ENCODE data around the gene TTC7B.
"Not testable (repeated sequence)": the region's sequence is repeated elsewhere in the genome, so short reads cannot be mapped to it uniquely, and the experiment has no call there.

The TTC7B gene, protein sequence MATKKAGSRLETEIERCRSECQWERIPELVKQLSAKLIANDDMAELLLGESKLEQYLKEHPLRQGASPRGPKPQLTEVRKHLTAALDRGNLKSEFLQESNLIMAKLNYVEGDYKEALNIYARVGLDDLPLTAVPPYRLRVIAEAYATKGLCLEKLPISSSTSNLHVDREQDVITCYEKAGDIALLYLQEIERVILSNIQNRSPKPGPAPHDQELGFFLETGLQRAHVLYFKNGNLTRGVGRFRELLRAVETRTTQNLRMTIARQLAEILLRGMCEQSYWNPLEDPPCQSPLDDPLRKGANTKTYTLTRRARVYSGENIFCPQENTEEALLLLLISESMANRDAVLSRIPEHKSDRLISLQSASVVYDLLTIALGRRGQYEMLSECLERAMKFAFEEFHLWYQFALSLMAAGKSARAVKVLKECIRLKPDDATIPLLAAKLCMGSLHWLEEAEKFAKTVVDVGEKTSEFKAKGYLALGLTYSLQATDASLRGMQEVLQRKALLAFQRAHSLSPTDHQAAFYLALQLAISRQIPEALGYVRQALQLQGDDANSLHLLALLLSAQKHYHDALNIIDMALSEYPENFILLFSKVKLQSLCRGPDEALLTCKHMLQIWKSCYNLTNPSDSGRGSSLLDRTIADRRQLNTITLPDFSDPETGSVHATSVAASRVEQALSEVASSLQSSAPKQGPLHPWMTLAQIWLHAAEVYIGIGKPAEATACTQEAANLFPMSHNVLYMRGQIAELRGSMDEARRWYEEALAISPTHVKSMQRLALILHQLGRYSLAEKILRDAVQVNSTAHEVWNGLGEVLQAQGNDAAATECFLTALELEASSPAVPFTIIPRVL

DNA sequence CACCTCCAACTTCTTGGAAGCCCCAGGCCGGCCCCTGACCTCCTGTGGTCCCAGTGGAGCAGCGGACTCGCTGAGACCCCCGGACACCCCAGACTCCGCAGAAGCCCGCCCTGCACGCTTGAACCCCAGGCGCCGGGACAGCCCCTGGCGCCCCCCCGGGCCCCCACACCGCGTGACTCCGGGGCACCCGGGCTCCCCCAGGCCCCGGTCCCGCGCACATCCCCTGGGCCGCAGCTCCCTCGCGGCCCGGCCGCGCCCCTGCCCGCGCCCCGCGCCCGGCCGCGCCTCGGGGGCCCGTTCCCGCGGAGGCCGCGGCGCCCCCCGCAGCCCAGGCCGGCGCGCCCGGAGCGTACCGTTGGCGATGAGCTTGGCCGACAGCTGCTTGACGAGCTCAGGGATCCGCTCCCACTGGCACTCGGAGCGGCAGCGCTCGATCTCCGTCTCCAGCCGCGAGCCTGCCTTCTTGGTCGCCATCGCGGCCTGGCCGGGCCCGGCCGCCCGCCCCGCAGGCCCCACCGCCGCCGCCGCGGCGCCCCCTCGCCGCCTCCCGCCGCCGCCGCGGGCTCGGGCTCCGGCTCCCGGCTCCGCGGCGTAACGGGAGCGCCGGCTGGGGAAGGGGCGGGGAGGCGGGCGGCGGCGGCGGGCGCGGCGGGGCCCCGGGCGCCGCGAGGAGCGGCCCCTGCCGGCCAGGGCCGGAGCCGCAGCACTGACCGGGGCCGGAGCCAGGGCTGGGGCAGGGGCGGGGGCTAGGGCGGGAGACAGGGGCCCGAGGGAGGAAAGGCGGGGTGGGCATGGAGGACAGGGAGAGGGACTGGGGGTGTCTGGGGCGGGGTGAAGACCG, at the start of gene TTC7B:
Gene TTC7B (minus strand): TSS at position 609 of the 841 bp plus-strand sequence. CDS start 135 bp downstream, at position 474.
- DNase-seq (ENCODE audit: low spot score) = peak; percentile 61

DNA sequence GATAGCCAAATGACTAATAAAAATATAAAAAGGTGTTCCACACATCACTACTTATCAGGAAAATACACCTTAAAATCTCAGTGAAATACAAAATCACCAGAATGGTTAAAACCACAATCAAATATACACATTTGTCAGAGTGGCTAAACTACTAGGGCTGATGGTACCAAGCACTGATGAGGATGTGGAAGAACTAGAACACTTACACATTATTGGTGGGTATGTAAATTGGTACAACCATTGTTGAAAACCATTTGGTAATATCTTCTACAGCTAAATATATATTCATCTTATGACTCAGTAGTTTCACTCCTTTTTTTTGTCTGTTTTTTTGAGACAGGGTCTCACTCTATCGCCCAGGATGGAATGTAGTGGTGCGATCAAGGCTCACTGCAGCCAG, 48.5 kb upstream of the TTC7B start:
- no peak for DNase-seq (ENCODE audit: low spot score)

DNA sequence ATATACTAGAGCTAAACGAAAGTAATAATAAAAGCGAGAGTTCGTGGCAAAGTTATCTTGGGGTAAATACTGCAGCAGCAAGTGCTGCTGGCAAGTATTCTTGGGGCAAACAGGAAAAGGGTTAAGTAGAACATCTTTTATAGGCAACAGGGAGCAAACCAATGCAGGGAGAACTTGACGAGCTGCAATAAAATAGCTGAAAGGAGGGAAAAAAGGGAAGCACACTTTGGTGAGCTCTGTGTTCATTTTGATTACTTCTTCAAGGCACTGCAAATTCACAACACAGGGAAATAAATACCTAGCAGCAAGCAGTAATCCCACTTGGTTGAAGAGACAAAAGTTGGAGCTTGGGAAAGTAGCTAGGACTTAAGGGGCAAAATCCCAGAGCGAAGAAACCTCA, 42.3 kb upstream of the TTC7B start:
- no peak for DNase-seq (ENCODE audit: low spot score)

DNA sequence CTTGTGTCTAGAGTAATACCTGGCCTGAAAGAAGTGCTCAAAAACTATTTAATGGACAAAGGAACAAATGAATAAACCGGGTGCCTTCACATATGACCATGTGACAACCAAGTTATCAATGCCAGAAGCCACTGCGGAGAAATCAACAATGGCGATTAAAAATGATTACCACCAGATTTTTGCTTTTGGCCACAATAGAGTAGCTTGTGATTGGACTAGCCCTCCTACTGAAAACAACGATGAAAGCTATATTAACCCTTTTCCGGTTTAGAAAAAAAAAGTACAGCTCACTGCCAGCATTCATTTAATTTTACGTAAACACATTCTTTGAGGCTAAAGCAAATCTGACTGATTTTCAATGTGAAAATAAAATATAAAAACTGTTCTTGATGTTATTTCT, 41.6 kb upstream of the TTC7B start:
- DNase-seq (ENCODE audit: low spot score) = no peak

DNA sequence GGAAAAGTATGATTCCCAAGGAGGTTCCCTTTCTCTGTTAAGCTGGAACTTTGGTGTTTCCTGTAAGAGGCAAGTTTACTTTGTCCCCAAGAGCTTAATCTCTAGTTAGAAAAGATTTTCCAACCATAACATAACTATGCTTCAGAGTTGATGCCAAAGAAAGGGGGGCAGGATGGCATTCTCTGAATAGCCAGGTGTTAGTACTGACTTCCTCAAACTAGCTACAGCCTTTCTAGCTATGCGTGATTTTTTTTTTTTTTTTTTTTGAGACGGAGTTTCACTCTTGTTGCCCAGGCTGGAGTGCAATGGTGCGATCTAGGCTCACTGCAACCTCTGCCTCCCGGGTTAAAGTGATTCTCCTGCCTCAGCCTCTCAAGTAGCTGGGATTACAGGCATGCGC, 39.9 kb upstream of the TTC7B start:
- DNase-seq (ENCODE audit: low spot score) = not testable (repeated sequence)

DNA sequence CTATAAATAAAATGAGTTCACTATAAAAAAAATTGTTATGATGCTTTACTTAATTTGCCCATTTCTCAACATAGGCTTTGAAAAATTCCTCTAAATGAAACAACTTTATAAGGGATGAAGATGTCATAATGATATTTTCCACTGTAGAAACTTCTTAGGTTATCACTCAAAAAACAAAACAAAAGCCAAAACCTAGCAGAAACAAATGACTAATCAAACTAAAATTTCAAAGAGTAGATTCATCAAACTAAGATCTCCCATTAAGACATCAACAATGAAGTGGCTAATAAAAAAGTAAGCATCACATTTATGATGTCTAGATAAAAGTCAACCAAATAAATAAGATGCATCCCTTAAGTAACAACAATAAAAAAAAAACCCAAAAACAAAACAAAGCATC, 36.9 kb upstream of the TTC7B start:
- DNase-seq (ENCODE audit: low spot score) = no peak

DNA sequence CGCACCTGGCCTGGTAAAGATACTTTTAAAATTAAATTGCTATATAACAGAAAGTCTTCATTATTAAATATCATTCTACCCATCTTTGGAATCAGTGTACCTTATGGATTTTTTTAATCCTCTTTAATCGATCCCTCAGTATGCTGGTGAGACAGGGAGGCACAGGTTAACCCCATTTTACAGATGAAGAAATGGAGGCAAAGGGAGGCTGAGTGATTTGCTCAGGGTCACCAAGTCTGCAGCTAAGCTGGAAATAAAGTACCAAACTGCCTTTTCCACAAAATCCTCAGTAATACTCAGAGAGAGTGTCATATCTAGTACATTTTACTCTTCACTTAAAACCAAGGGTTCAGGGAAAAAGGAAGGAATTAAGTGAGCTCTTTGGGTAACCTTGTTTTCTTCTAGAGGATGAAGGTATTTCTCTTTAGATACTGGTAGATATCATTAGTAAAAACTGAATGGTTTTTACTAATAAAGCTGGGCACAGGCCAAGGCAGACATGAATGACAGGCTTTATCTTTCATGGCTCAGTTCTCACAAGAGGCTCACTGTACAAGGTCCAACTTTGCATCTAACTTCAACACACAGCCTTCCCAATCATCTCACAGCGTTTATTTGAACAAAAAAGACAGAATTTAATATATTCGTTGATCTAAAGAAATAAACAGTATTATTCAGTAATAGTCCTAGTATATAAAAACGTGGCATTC, 35.3 kb upstream of the TTC7B start:
- DNase-seq (ENCODE audit: low spot score) = peak; percentile 17

DNA sequence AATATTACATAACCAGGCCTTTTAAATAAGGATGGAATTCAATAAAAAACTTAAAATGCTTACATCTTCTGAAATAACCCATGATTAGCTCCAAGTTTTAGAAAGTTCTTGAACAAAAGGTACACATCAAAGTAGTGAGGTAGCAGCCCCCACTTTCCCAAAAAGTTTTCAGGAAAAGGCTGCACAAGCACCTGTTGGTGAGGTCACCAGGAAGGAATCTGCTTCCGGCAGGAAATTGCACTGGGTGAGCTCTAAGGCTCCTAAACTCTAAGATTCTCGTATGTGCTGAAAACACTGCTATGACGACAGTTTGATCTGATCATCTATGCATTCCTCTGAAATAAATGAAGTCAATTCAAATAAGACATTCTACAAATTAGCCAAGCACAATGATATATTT, 34.3 kb upstream of the TTC7B start:
- DNase-seq (ENCODE audit: low spot score) = peak; percentile 90

DNA sequence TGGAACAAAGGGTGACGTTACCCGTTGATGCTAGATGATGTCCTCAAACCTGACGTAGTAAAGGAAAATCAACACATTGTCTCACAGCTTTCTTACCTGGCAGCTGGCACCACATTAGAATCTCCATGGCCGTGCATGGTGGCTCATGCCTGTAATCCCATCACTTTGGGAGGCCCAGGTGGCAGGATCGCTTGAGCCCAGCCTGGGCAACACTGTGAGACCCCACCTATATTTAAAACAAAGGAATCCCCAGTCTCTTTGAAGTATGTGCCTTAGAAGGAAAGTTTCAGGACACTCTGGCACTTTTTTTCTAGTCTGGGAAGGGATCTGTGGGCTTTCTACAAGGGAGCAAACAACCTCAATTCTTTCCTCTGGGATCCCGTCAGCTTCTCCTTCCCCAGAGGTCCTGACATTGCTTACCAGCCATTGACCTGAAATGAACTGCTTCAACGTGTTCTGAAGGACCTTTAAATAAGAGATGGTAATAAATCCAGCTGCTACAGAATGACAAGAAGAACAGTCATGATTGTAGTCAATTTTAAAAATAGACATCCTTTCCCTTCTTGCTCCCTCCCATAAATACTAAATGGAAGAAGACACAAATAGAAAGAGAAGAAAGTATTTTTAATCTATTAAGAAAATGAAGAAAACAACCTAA, 33.7 kb upstream of the TTC7B start:
- DNase-seq (ENCODE audit: low spot score) = no peak

DNA sequence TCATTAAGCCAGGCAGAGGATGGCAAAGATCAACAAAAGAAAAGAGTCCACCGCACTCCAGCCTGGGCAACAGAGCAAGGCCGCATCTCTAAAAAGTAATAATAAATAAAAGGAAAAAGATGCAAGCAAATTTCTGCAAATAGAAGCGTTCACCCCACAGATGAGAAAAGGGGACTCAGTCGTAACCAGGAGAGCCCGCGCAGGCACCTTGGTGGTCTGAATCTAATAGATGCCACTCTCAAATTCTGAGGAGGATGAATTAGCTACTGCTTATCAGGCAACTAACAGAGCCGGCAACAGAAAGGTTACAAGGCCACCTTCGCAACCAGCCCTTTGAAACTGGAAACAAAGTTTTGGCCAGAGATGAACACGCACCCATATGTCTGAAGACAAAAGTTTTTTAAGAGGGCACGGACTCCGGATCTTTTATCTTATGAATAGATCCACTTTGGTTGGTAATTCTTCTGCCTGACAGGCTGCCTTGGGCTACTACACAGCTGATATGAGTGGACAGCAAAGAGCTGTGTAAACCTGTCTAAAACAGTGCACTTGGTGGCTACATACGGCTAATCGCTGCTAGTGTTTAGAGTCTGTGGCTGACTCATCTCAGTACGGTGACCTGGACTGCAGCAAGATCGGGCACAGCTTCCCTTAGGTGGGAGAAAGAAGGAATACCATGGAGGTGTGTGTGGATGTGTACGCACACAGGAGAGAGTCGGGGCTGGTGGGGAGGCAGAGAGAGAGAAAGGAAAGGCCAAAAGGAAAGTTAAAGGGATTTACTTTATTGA, 32.9 kb upstream of the TTC7B start:
- DNase-seq (ENCODE audit: low spot score) = peak; percentile 16

DNA sequence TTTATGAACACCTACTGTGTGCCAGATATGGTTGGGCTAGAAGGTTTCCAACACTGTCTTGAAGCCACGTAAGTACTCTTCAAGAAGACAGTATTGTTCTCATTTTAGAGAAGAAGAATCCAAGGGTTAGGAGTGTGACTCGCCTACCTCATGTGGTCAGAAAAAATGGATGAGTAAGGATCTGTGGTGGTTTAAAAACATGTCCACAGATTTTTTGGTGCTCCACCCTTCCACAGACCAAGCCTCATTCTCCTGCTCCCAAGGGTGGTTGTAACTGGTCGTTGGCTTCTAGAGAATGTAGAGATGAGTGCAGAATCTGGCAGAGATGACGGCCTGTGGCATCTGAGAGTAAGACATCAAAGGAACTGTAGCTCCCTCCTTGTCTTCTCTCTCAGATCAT, 30.3 kb upstream of the TTC7B start:
- DNase-seq (ENCODE audit: low spot score) = peak; percentile 53

DNA sequence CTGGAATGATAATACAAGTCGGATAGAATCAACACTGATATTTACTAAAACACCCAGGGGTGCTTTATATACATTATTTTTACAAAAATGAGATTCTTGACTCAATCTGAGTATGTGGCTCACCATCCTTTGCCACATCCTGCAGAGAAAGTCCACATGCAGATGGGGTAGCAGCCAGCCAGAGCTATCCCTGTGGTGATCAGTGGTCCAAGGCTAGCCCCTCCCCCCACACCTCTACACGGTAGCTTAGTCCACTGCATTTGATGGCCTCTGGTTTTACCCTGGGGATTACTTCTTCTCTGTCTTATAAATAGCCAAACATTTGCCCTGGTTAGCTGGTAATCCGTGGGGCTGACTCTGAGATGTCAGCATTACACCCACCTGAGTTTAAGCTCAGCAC, 28.1 kb upstream of the TTC7B start:
- no peak for DNase-seq (ENCODE audit: low spot score)

DNA sequence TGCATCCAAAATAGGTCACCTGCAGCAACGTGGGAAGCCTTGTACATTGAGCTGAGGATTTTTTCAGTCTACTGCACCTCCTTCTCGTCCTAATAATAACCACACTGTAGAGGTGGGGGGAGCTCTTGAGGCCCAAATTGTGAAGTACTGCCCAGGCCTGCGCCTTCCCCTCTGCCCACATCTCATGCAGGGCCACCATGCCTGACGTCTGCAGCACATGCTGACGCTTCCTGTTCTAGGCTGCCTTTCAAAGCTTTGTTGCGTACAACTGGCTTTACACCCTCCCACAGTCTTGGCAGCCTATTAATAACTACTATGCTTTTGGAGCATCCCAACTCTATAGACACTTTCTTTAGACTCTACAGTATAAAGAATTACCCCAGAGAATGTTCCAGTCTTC, 26.5 kb upstream of the TTC7B start:
- DNase-seq (ENCODE audit: low spot score) = no peak

DNA sequence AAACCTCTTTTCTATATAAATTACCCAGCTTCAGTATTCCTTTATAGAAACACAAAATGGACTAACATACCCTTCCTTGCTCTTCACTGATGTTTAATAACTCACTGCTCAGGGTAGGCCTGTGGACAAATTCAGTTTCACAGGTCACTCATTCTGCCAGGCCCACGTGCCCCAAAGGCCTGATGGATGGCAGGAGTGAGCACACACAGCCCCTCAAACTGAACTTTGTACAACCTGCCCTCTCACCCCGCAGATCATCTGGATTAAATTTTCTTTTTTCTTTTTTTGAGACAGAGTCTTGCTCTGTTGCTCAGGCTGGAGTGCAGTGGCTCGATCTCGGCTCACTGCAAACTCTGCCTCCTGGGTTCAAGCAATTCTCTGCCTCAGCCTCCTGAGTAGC, 24.4 kb upstream of the TTC7B start:
- not testable (repeated sequence) for DNase-seq (ENCODE audit: low spot score)

DNA sequence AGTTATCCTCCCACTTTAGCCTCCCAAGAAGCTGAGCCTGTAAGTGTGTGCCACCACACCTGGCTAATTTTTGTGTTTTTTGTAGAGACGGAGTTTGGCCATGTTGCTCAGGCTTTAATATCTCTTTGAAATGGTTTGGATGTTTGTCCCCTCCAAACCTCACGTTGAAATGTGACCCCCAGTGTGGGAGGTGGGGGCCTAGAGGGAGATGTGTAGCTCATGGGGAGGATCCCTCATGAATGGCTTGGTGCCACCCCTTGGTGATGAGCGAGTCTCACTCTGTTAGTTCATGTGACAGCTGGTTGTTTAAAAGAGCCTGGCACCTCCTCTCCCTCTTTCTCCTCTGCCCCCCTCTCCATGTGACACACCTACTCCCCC, 23.6 kb upstream of the TTC7B start:
- no peak for DNase-seq (ENCODE audit: low spot score)

DNA sequence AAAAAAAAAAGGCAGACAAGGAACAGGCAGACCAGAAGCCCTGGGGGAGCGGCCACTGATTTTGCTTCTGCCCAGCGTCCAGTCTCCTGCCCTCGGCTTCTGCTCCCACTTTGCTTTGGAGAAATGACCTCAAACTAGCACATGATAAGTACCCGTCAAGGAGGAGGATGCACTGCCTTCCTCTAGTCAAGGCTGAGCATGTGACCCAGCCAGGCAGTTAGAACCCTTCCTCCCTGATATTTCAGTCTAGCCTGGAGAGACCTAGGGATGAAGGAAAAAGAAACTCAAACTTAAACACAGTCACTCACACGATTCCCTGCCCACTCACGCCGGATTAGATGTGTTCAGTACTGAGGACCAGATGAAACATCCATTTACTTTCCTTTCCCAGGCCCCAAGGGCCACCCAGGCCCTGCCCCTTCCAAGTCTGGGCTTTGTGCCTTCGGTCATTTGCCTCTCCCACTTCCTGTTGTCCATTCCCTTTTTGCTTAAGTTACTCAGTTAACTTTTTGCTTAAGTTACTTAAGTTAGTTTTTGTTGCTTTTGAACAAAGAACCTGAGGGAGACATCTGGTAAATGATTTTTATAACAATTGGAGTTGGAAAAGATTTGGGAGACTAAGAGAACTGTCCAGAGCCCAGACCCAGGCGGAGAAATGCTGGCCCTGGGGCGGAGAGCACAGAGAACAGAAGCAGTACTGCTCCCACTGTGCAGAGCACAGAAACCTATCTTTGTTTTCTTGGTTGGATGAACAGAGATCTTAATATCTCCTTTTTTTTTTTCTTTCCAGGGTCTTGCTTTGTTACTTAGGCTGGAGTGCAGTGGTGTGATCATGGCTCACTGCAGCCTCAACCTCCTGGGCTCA, 23.0 kb upstream of the TTC7B start:
- no peak for DNase-seq (ENCODE audit: low spot score)

DNA sequence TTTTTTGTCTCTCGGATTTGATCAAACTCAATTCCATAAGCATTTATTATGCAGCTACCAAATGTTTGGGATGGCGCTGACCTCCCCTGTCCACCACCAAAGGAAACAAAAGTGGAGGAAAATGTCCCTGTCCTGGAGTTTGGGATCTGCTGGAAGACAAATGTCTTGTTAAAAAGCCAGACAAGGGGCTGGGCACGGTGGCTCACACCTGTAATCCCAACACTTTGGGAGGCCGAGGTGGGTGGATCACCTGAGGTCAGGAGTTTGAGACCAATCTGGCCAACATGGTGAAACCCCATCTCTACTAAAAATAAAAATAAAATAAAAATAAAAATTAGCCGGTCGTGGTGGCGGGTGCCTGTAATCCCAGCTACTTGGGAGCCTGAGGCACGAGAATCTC, 22.3 kb upstream of the TTC7B start:
- DNase-seq (ENCODE audit: low spot score) = not testable (repeated sequence)

DNA sequence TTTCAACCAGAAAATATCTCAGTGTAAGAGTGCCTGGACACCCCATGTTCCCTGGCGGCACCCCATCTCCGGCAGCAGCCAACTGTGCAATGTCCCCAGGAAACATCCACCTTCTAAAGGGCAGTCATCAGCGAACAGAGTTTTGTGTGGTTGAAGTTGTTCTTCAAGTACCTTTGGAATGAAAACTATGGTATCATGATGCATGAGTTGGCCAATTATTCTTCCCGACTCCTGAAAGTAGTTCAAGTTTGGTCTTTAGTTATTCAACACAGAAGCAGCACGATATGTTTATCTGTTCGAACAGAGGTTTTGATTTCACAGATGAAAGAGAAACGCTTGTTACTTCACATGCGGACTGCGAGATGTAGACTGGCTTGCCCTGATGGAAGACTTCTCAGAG, 21.1 kb upstream of the TTC7B start:
- no peak for DNase-seq (ENCODE audit: low spot score)

DNA sequence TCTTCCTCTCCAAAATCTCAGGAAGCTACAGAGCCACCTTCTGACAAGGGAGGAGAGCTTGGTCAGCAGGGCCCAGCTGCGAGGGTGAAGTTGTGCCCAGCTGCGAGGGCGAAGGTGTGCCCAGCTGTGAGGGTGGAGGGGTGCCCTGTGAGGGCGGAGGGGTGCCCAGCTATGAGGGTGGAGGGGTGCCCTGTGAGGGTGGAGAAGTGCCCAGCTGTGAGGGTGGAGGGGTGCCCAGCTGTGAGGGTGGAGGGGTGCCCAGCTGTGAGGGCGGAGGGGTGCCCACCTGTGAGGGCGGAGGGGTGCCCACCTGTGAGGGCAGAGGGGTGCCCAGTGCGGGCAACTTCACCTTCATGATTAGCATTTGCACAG, 20.4 kb upstream of the TTC7B start:
- DNase-seq (ENCODE audit: low spot score) = no peak

DNA sequence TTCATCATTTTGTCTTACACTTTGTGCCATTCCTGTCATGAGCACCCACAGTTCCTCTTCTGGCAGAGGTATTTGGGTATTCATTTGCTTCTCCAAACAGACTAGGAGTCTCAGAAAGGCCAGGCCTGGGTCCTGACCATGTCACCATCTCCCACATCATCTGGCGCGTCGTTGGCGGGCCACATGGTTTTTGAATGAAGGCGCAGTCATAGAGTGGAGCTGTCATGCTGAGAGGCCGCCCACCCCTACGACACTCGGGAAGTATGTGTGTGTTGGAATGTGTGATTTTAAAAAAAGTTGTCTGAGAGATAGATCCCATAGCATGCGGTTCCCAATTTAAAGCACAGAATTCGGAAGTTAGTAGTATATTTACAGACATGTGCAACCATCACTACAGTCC, 15.6 kb upstream of the TTC7B start:
- DNase-seq (ENCODE audit: low spot score) = no peak

Data from kidney tubule cell (primary cell).